Choroid plexus epithelial cell (primary cell): ENCODE measurements around the gene ANKRD10.
"Not testable (repeated sequence)": the region's sequence is repeated elsewhere in the genome, so short reads cannot be mapped to it uniquely, and the experiment has no call there.

Experiments
- DNase-seq: peaks from one replicate; pipeline ENCODE4 v3.0.0-alpha.2; 2010; ENCODE audit warnings: low read depth
- H3K4me3 ChIP-seq: 2 replicates; pipeline ENCODE4 v1.5.1; 2011; ENCODE audit warnings: low read depth, mild to moderate bottlenecking, control low read depth, low read length, moderate library complexity
- CTCF ChIP-seq: conservative IDR thresholded peaks from 2 replicates; pipeline ENCODE4 v1.5.1; 2011; ENCODE audit warnings: low read depth, mild to moderate bottlenecking, control low read depth, inconsistent platforms, low read length, moderate library complexity

The ANKRD10 gene

GRCh38 chr13:110950356-110950755 is 35.5 kb upstream of the ANKRD10 start:
- no peak overlapping the region for H3K4me3 ChIP-seq
- TF ChIP-seq CTCF: no peak

GRCh38 chr13:110949628-110950027 is 34.8 kb upstream of the ANKRD10 start:
- DNase-seq: no peak
- H3K4me3 ChIP-seq: no peak overlapping the region
- no peak for TF ChIP-seq CTCF

More at GRCh38 chr13:110950356-110950755, 35.5 kb upstream of the ANKRD10 start:
- DNase-seq: no peak

DNA sequence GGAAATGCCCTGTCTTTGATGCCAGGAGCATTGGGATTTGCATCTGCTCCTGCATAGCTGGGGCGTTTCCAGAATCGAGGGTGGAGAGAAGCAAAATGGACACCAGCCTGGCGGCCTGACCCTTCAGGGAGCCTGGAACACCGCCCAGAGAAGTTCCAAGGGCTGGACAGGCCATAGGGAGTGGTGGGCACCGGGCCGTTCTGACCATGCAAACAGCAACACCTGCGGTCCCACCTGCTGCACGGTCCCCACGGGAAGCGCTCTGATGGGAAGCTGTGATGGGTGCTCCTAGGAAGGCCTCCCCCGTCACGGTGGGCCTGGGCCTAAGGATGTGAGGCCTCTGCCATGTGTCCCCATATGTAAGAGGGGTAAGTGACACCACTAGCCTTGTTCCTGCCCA is 34.2 kb upstream of the ANKRD10 start:
- TF ChIP-seq CTCF: no peak
- H3K4me3 ChIP-seq: no peak overlapping the region
- no peak for DNase-seq

DNA sequence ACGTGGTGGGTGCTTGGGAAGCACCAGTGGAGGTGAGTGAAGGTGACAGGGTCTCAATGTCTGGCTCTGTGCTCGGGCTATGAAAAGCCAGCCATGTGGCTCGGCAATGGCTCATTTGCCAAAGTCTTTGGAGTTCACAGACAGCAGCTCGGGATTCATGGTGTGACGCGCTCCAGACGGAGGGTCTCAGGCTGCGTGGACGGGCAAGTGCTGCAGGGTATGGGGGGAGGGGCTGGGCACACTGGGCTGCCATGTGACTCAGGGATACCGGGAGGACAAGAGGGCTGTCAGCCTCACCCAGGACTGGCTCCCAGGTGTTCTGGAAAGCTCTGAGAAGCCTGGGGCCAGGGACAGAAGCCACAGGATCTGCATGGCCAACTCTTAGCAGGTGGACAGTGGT is 32.5 kb upstream of the ANKRD10 start:
- not testable (repeated sequence) for DNase-seq, H3K4me3 ChIP-seq

DNA sequence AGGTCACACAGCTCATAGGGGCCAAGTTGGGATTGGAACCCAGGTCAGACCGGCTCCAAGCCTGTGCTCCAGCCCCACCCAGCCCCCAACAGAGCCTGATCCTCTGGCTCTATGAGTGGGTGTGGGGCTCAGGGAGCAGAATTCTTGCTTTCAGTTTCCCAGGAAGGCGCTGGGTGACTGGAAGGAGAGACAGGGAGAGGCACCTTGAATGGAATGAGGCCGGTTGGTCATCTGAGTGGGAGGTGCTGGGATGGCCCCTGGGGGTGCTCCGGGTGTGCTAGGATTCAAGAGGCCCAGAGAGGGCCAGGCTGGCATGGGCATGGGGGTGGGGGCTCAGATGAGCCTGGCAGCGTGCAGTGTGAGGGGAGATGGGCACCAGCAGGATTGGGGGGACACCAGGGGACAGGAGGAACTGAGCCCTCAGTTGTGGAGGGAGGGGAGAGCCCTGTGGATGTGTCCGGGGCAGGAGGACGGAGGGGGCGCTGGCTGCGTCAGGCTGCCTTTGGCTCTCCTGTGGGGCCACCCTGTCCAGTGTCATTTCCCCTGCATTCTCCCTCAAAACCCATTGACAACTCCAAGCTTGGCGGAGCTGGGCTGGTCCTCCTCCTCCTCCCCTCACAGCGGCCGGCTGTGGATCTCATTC is 31.2 kb upstream of the ANKRD10 start:
- DNase-seq: no peak
- no peak for TF ChIP-seq CTCF
- no peak overlapping the region for H3K4me3 ChIP-seq

DNA sequence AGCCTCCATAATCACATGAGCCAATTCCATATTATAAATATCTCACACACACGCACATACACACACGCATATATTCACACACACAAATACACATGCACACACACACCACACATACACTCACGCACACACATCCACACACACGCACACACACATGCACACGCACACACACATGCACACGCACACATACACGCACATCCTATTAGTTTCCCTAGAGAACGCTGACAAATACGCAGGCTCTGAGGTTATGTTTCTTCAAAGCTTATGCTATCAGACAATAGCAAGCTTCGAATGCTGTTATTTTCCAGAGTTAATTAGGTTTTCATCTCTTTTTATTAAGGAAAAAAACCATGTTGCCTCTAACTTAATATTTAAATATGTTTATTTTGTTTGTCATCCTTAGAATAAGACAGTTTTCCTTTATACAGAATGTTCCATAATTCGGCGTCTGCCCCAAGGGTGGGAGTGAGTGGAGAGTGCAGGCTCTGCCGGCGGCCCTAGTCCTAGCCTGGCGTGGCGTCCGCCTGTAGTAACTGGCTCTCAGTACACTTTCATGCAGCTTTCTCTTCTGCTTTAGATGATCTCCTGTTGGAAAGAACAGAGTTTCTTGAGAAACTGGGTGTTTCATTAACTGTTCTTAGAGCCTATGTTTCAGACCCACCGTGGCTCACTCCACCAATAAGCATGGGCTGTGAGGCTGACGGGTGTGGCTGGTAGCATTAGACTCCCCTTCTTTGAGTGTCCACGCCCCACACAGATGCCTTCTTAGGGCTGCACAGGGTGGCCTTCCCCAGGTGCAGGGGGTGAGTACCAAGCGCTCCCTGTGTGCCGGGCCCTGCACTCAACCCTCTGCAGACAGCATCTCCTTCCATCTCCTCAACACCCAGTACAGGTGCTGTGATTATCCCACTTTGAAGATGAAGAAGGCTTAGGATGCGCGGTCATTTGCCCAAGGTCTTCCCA is 30.4 kb upstream of the ANKRD10 start:
- TF ChIP-seq CTCF: no peak

DNA sequence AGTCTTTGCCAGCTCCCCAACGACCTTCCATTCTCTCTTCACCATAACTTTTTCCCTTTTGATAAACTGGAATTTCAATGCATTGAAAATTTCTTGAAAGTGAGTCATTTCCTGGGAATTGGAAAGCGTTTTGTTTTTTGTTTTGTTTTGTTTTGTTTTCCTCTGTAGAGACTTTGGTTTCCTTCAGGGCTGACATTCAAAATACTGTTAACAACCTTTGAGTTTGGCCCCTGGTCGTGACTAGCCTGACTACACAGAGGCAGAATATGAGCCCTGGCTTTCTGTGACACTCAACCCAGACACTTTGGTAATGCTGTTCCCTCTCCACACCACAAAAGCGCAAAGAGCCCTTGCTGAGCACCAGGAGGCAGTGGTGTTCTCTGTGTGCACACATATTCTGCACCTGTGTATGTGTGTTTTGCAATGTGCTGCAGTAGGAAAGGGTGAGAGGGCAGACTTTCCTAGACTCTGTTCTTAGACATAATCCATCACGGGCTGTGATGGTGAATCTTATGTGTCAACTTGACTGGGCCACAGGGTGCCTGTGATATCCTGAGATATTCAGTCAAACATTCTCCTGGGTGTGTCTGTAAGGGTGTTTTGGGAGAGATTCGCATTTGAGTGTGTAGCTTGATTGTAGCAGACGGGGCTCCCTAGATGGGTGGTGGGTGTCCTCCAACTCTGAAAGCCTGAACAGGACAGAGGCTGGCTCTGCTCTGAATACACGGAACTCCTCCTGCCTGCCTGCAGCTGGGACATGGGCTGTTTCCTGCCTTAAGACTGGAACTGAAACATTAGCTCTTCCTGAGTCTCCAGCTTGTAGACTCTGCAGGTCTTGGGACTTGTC is 29.5 kb upstream of the ANKRD10 start:
- TF ChIP-seq CTCF: peak; percentile 99
- no peak overlapping the region for H3K4me3 ChIP-seq
- peak; percentile 89 for DNase-seq

More for the DNA sequence above, 30.4 kb upstream of the ANKRD10 start:
- no peak overlapping the region for H3K4me3 ChIP-seq
- DNase-seq: no peak
